Suprapubic skin (tissue), 4 donors: ENCODE results near the gene BMP8B.

Experiments
- CTCF ChIP-seq, 2 donors: fragments of 200-600 bp in 1 of 2; fragments of 450-650 bp in 1 of 2; sonication (generic) in 1 of 2; IDR thresholded peaks; one replicate each; pipeline ENCODE4 v1.5.1; 2016 to 2019; ENCODE audit warnings: antibody characterized with exemption in 2 of 2, mild to moderate bottlenecking in 1 of 2, moderate library complexity in 1 of 2
- POLR2A ChIP-seq, 2 donors: fragments of 450-650 bp; IDR thresholded peaks; one replicate each; pipeline ENCODE4 v1.6.1; 2017; ENCODE audit warnings: antibody characterized with exemption in 2 of 2, mild to moderate bottlenecking in 2 of 2, moderate library complexity in 2 of 2
- POLR2AphosphoS5 ChIP-seq, 3 donors: sonication (generic); formaldehyde crosslinking; IDR thresholded peaks; one replicate each; pipeline ENCODE4 v1.6.1; 2017; ENCODE audit warnings: antibody characterized with exemption in 3 of 3

DNA sequence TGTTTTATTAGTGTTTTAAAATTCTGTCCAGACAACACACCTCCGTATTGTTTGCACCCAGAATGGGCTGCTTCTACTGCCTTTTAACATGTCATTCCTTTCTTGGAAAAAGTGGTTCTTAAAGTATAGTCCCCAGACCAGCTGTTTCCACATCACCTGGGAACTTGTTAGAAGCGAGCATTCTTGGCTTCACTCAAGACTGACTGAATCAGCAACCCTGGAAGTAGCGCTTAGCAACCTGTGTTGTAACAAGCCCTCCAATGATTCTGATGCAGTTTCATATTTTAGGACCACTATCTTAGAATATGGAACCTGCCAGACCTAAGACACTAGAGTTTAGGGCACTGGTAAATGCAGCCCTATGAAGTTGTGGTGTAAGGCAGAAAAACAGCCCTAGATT lies 55.9 kb downstream of the BMP8B start:
- TF ChIP-seq POLR2A (IDR thresholded peaks at IDR 0.05) (no peak), POLR2AphosphoS5 (IDR thresholded peaks at IDR 0.05) (no peak), CTCF (IDR thresholded peaks at IDR 0.05) (no peak)
